Neural crest cell (in vitro differentiated cells): Measurements from ENCODE around the gene ALG8. TPM values are rescaled to one million over a fixed set of nuclear protein-coding genes. Genes with fewer than 3 reads are reported as not detected.

Source experiments
- DNase-seq: peaks from one replicate; pipeline ENCODE4 v3.0.0; 2021; ENCODE audit warnings: low read depth, mixed read lengths, low spot score
- H3K27ac Mint-ChIP-seq: one replicate; pipeline ENCODE4 v1.8.0; 2021; ENCODE audit warnings: mild to moderate bottlenecking, mixed read lengths; ENCODE audit not compliant: unreplicated experiment
- H3K27me3 Mint-ChIP-seq: 2 replicates; pipeline ENCODE4 v1.8.0; 2021; ENCODE audit warnings: low read depth, mild to moderate bottlenecking, mixed read lengths
- H3K36me3 Mint-ChIP-seq: 2 replicates; pipeline ENCODE4 v1.8.0; 2021; ENCODE audit warnings: low read depth, mild to moderate bottlenecking, mixed read lengths
- H3K4me1 Mint-ChIP-seq: 2 replicates; pipeline ENCODE4 v1.8.0; 2021; ENCODE audit warnings: mixed read lengths
- H3K4me3 Mint-ChIP-seq: one replicate; pipeline ENCODE4 v1.8.0; 2021; ENCODE audit warnings: mild to moderate bottlenecking, mixed read lengths
- H3K9me3 Mint-ChIP-seq: 2 replicates; pipeline ENCODE4 v1.8.0; 2021; ENCODE audit warnings: mixed read lengths
- CTCF ChIP-seq: fragments of 200-600 bp; sonication (generic); conservative IDR thresholded peaks from 2 replicates; pipeline ENCODE4 v1.5.0; 2021; ENCODE audit warnings: antibody characterized with exemption, mild to moderate bottlenecking
- long read RNA-seq: library from polyadenylated mRNA; unstranded; transcript quantifications from one replicate; pipeline ENCODE4 v2.0.0, GENCODE V29; 2020
- total RNA-seq: library from RNA; stranded (reverse); gene quantifications from 2 replicates; pipeline ENCODE4 v1.2.1, GENCODE V29; 2021

The ALG8 gene
- 79.7 and 86.7 TPM in 2 replicates for total RNA-seq
- long read RNA-seq, transcript ALG8-201 (13 exons, 1,675 nt): major isoform, 32 of 47 reads
- long read RNA-seq, partial matches to known transcripts: 4 of 47 reads
- long read RNA-seq, other reads (novel, unspliced or antisense): 8 of 47 reads

- TF ChIP-seq CTCF: no peak
- peaks cover under 1% of the 10 kb centered on the region for H3K9me3 Mint-ChIP-seq
- peaks cover 50% of the 10 kb centered on the region for H3K4me1 Mint-ChIP-seq
- peak within 1 kb of the TSS; percentile 98 for H3K4me3 Mint-ChIP-seq
- DNase-seq: peak; percentile 92
- H3K27me3 Mint-ChIP-seq: no peaks in the 10 kb centered on the region
- H3K36me3 Mint-ChIP-seq: peaks cover 25% of the 10 kb centered on the region
- H3K27ac Mint-ChIP-seq: peak within 1 kb of the TSS; percentile 95
Observed at GRCh38 chr11:78139422-78140391, at the start of gene ALG8. Gene ALG8 (minus strand): TSS chr11:78139626. CDS start chr11:78139588, 38 bp downstream.

GRCh38 chr11:78188286-78189173, 49.1 kb upstream of the ALG8 start, which contains the start of the genes KCTD21 and USP35:
Gene KCTD21 (minus strand): TSS chr11:78188626. CDS start chr11:78174554, 14,072 bp downstream.
Gene USP35 (plus strand): TSS chr11:78188919. CDS start chr11:78196246, 7,327 bp downstream.
- peaks cover 48% of the 10 kb centered on the region for H3K4me1 Mint-ChIP-seq
- no peaks in the 10 kb centered on the region for H3K36me3 Mint-ChIP-seq
- H3K27me3 Mint-ChIP-seq: no peaks in the 10 kb centered on the region
- peak within 1 kb of the TSS; percentile 100 for H3K4me3 Mint-ChIP-seq
- H3K27ac Mint-ChIP-seq: peak within 1 kb of the TSS; percentile 92
- DNase-seq: peak; percentile 89
- TF ChIP-seq CTCF: no peak
- no peaks in the 10 kb centered on the region for H3K9me3 Mint-ChIP-seq

GRCh38 chr11:78187366-78188285, 48.2 kb upstream of the ALG8 start:
- no peak for DNase-seq
- H3K9me3 Mint-ChIP-seq: no peaks in the 10 kb centered on the region
- no peaks in the 10 kb centered on the region for H3K27me3 Mint-ChIP-seq
- H3K4me3 Mint-ChIP-seq: peak overlapping the region; percentile 100
- no peaks in the 10 kb centered on the region for H3K36me3 Mint-ChIP-seq
- H3K4me1 Mint-ChIP-seq: peaks cover 43% of the 10 kb centered on the region
- no peak for TF ChIP-seq CTCF
- peak overlapping the region; percentile 92 for H3K27ac Mint-ChIP-seq

GRCh38 chr11:78181185-78181584, 41.8 kb upstream of the ALG8 start:
- no peak for DNase-seq
- Mint-ChIP-seq H3K27me3 (no peaks in the 10 kb centered on the region), H3K27ac (no peak overlapping the region), H3K4me1 (no peaks in the 10 kb centered on the region), H3K4me3 (no peak overlapping the region), H3K9me3 (no peaks in the 10 kb centered on the region), H3K36me3 (peaks cover 2% of the 10 kb centered on the region)
- no peak for TF ChIP-seq CTCF
